ENCODE data around the gene PPP2R2D.
A peak's percentile ranks its signal among the peaks of the same experiment; 100 is the strongest.
"Not testable (repeated sequence)": the region's sequence is repeated elsewhere in the genome, so short reads cannot be mapped to it uniquely, and the experiment has no call there.

PPP2R2D gene

DNA sequence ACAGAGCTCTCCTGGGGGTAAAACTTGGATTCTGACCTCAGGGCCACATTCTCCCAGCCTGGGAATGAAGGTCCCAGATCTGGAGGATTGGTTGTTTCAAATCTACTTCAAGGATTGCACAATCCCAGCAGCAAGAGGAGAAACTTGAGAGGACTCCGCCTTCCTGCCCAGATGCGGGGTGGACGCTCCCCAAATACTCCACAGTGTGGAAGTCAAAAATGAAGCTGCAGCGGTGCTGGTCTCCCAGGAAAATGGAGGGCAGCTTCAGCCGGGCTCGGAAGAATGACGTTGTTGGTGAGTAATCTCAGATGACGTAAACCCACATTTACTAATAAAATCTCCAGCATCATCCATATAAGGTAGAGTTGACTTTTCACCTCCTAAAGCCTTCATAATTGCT is 31.5 kb upstream of the PPP2R2D start:
- DNase-seq = no peak

GRCh38 chr10:131870411-131870810 is 30.4 kb upstream of the PPP2R2D start:
- DNase-seq = no peak

- no peak for DNase-seq
Measured at GRCh38 chr10:131870831-131871672, 29.8 kb upstream of the PPP2R2D start.

- no peak for DNase-seq
Measured at GRCh38 chr10:131871673-131872005, 29.2 kb upstream of the PPP2R2D start.

DNA sequence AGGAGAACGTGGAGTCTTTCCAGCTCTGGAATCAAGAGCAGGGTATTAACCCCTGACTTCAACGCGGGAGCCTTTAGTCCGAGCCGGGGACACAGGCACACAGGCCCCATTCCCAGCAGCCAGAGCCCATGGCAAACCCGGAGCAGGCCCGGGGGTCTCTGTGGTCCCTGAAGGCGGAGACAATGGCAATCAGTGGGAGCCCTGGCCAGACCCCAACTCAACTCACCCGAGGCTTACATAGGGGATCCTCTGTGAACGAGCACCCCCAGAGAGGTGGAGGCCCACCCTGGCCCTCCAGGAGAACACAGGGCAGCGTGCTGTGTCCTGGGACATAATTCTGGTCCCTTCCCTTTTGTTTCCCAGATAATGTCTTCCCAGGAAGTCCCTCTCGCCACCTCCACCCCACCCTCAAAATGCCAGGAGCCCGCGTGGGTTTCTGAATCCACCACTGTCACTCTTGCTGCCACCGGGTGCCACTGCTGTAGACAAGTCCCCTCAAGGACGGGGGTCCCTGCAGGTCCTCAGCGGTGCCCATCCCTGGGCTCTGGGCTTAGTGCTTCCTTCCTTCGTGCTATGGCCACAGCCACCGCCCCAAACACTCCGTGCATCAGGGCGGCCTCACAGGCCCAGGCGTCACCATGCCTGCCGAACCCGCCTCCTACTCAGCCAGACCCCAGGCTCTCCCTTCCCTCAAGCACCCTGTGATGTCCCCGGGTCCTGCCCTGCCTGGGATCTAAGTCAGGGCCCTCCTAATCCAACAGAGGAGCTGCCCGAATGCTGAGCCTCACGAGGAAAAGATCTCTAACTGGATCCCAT is 28.6 kb upstream of the PPP2R2D start:
- no peak for DNase-seq

GRCh38 chr10:131872827-131873375 is 27.9 kb upstream of the PPP2R2D start:
- no peak for DNase-seq

DNA sequence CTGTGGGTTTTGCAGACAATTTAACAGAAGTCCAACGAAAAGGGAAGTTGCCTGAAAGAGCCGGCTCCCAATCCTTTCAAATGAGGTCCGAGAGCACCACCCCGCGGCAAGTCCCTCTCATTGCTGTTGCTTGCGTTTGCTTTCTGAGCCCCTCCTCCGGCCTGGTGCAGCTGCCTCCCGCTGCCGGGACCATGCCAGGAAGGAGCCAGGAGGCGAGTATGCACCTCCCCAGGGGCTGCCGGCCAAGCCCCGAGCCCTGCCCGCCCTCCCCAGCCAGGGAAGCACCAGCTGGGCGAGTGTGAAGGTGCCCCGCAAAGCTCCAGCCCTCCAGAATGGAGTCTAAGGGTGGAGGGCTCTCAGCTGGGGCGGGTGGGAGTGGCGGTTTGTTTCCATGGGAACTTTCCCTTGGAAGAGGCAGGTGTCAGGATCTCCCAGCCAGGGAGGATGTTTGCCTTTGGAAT is 25.8 kb upstream of the PPP2R2D start:
- DNase-seq = peak; percentile 59

DNA sequence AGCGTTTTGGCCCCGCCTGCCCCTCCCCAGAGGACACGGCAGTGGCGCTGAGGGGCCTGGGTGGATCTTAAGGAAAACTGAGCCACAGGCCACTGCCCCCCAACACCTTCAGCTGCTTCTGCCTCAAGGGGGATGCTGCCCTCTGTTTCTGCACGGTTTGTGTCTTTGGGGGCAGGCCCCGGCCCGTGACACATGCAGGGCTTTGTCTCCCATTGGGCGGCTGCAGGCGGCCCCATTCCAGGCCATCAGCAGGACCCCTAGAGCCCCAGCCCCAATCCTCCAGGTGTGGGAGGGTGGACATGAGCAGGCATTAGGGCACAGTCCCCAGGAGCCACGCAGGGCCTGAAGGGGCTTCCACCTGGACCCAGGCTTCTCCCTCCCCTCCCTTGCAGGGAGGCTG is 25.3 kb upstream of the PPP2R2D start:
- DNase-seq = no peak

- no peak for DNase-seq
Measured at GRCh38 chr10:131876017-131876416, 24.8 kb upstream of the PPP2R2D start.

- DNase-seq = no peak
Measured at GRCh38 chr10:131876508-131876907, 24.3 kb upstream of the PPP2R2D start.

- DNase-seq = no peak
Measured at GRCh38 chr10:131880016-131880590, 20.7 kb upstream of the PPP2R2D start.

GRCh38 chr10:131881104-131881880 is 19.5 kb upstream of the PPP2R2D start:
- no peak for DNase-seq

DNA sequence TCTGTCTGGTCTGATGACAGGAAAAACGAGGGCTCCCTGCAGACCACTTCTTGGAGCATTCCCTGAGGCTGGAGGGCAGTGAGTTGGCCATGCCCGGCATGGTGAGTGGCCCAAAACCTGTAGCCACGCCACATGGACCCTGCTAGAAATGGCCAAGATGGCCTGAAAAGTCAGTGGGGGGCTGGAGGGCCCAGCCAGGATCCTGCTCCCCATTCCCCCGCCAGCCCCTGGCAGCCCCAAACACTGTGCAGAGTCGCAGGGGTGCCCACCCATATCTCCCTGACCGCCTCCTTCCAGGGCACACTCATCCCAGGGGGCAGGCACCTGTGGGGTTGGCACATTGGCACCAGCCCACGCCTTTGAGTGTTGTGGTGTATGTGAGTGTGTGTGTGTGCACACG is 18.7 kb upstream of the PPP2R2D start:
- DNase-seq = no peak

- no peak for DNase-seq
Measured at GRCh38 chr10:131882590-131883451, 18.0 kb upstream of the PPP2R2D start.

DNA sequence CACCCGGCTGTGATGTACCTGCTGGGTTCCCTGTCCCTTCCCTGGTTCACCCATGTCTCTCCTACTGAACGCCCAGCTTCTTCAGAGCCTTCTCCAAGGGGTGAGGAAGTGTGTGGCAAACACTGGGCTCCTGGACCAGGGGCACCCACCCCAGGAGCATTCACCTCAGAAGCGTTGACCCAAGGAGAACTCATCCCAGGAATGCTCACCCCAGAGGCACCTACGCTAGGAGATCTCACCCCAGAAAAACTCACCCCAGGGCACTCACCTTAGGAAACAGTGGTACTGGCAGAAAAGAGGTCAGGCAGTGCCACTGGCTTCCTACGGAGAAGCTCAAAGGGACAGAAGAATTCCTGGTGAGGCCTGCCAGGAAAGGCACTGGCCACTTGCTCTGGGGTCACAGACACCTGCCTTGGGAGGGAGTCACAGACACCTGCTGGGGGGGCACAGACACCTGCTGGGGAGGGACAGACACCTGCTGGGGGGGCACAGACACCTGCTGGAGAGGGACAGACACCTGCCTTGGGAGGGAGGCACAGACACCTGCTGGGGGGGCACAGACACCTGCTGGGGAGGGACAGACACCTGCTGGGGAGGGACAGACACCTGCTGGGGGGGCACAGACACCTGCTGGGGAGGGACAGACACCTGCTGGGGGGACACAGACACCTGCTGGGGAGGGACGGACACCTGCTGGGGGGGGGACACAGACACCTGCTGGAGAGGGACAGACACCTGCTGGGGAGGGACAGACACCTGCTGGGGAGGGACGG is 17.0 kb upstream of the PPP2R2D start:
- DNase-seq = not testable (repeated sequence)

DNA sequence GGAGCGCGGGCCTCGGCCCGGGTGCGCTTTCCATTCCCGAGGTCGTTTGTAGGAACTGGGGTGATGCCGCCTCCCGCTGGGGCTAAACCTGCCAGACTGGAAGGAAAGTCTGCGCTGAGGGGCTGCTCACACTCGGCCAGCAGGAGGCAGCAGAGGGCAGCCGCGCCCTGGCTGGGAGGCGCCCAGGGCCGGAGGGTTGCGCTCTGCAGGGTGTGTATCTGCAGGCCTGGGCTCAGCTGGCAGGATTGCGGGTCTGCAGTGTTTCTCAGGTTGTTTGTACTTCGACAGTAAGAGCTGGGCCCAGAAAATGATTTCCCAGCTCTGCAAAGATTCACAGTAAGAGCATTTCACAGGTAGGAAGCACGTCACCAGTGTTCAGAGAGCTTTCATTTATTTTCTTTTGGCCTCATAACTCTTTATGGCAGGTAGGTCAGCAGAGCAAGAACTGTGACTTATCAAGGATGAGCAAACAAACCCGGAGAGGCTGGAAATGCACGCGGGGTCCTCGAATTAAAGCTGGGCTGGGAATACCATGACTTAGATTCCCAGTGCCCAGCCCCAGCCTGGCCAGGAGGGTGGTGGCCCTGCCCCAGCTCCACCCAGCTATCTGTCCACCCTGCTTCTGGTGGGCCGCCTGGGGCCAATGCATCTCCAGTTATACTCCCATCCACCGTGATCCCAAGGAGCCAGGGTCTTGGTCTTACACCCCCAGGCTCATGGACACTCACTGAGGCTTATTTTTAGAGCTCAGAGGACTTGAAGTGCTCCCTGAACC is 15.2 kb upstream of the PPP2R2D start:
- DNase-seq = no peak

GRCh38 chr10:131886237-131886636 is 14.6 kb upstream of the PPP2R2D start:
- DNase-seq = no peak

- no peak for DNase-seq
Measured at GRCh38 chr10:131888186-131888604, 12.6 kb upstream of the PPP2R2D start.

- DNase-seq = no peak
Measured at GRCh38 chr10:131889755-131890154, 11.1 kb upstream of the PPP2R2D start.

Data from COR-L47 (cell line).